Activated CD4-positive, alpha-beta memory T cell treated with anti-CD3 and anti-CD28 coated beads for 36 hours (primary cell): ENCODE data around the gene ABCC4. TPM values are rescaled to one million over a fixed set of nuclear protein-coding genes. Genes with fewer than 3 reads are reported as not detected.

Source experiments
- CTCF ChIA-PET: fragments of 350-600 bp; sonication (Branson Sonifier 250); formaldehyde crosslinking; loops from one replicate; lab custom pipeline; 2021; ENCODE audit warnings: antibody characterized with exemption, inconsistent platforms; lab: Charles Lee
- POLR2A ChIA-PET: fragments of 350-600 bp; sonication (Branson Sonifier 250); formaldehyde crosslinking; loops from one replicate; lab custom pipeline; 2021; ENCODE audit warnings: antibody characterized with exemption; lab: Charles Lee
- DNase-seq: peaks from one replicate; pipeline ENCODE4 v3.0.0-alpha.2; 2020
- H3K27ac Mint-ChIP-seq: one replicate; pipeline ENCODE4 v1.8.0; 2021; ENCODE audit warnings: mixed read lengths
- H3K27me3 Mint-ChIP-seq: one replicate; pipeline ENCODE4 v1.8.0; 2021; ENCODE audit warnings: mixed read lengths
- H3K36me3 Mint-ChIP-seq: one replicate; pipeline ENCODE4 v1.8.0; 2021; ENCODE audit warnings: mixed read lengths
- H3K4me1 Mint-ChIP-seq: one replicate; pipeline ENCODE4 v1.8.0; 2021; ENCODE audit warnings: low read depth, mixed read lengths
- H3K4me3 Mint-ChIP-seq: one replicate; pipeline ENCODE4 v1.8.0; 2021; ENCODE audit warnings: mild to moderate bottlenecking, mixed read lengths
- H3K9me3 Mint-ChIP-seq: one replicate; pipeline ENCODE4 v1.8.0; 2021; ENCODE audit warnings: mixed read lengths
- intact Hi-C: fragments of 100-400 bp; cut with micrococcal nuclease; formaldehyde crosslinking; loops from one replicate; pipeline ENCODE4 v1.15.1; 2023
- total RNA-seq, 2 experiments: library from RNA; stranded (reverse); gene quantifications; one replicate each; pipeline ENCODE4 v1.2.3, GENCODE V29; 2021

The ABCC4 gene
- total RNA-seq, 2 experiments from 2014 or later = 6.9 to 8.7 TPM

DNA sequence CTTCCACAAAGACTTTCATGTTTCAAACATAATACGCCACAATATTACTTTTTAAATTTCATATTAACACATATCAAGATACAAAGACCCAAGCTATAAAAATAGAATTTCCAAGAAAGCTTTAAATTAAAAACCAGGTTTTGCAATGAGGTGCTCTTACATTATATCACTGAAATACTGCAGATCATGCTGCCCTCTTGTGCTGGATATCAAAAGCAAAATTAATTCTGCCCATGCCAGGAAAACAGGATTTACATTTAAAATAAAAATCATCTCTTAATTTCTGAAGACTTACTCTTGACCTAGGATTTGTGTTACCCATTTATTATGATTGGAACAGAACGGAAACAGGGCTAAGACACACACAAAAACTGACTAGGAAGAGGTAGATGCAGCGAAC lies 145.0 kb downstream of the ABCC4 start:
- peaks cover 21% of the 10 kb centered on the region for H3K36me3 Mint-ChIP-seq
- no peaks in the 10 kb centered on the region for H3K27me3 Mint-ChIP-seq
- no peaks in the 10 kb centered on the region for H3K9me3 Mint-ChIP-seq
- CTCF ChIA-PET = interaction anchor here (0.6 to 1.2 kb wide), 3 partner anchors 11 to 248 kb away, joined by 3 to 4 read pairs (median 3); no protein-coding TSS in a partner anchor
- DNase-seq = no peak
- intact Hi-C loops = loop anchor here (10.0 kb wide), 2 partner anchors 441 to 501 kb away; partner anchors contain the start of gene SOX21
- POLR2A ChIA-PET = no interaction called here
- H3K4me1 Mint-ChIP-seq = peaks cover 4% of the 10 kb centered on the region
- no peak overlapping the region for H3K4me3 Mint-ChIP-seq
- H3K27ac Mint-ChIP-seq = no peak overlapping the region

- intact Hi-C loops = loop anchor here (10.0 kb wide), 2 partner anchors 441 to 501 kb away; partner anchors contain the start of gene SOX21
- POLR2A ChIA-PET = no interaction called here
- Mint-ChIP-seq H3K4me1 (peaks cover 10% of the 10 kb centered on the region), H3K4me3 (no peak overlapping the region), H3K27me3 (no peaks in the 10 kb centered on the region), H3K27ac (no peak overlapping the region), H3K9me3 (no peaks in the 10 kb centered on the region), H3K36me3 (peaks cover 18% of the 10 kb centered on the region)
- CTCF ChIA-PET = interaction anchor here (0.6 to 1.2 kb wide), 3 partner anchors 10 to 107 kb away, joined by 3 to 4 read pairs (median 3); no protein-coding TSS in a partner anchor
- no peak for DNase-seq
Measured at GRCh38 chr13:95155504-95155903, 145.7 kb downstream of the ABCC4 start.

DNA sequence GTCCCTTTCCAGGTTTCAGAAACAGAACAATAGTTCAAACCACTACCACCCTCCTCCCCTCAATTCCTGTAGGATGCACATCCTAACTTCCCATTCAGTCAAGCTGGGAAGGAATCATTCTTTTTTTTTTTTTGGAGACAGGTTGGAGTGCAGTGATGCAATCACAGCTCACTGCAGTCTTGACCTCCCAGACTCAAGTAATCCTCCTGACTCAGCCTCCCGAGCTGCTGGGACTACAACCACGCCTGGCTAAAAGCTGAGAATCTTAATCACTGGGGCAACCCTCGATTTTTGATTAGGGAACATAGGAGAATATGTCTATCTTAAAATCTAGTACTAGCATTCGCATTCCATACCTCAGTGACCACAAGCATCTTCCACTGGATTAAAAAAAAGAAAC lies 146.2 kb downstream of the ABCC4 start:
- Mint-ChIP-seq H3K27me3 (no peaks in the 10 kb centered on the region), H3K4me3 (no peak overlapping the region), H3K4me1 (peaks cover 12% of the 10 kb centered on the region), H3K9me3 (no peaks in the 10 kb centered on the region), H3K27ac (no peak overlapping the region), H3K36me3 (peaks cover 18% of the 10 kb centered on the region)
- DNase-seq = no peak
- POLR2A ChIA-PET = no interaction called here
- intact Hi-C loops = loop anchor here (10.0 kb wide), 2 partner anchors 440 to 500 kb away; partner anchors contain the start of gene SOX21
- CTCF ChIA-PET = interaction anchor here (0.8 to 1.2 kb wide), 2 partner anchors 34 to 107 kb away, joined by 3 to 4 read pairs; no protein-coding TSS in a partner anchor

DNA sequence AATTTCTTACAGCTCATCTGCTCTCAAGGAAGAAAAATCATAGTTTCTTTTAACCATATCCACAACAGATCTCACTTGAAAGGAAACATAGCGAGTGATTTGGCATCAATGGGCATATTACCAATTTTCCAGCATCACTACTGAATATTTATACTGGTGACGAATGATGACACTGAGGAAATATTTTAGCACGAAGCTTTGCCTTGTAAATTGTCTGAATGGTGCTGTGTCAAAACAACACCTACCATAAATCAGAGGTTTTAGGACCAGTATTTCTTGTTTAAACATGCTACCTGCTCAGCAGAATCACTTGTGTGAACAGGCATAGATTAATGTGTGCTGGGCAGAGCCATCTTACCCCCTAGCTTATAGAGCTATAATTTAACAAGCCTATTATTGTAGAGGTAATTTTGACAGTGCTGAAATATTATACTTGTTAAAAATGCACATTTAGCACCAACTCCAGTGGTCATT lies 146.8 kb downstream of the ABCC4 start:
- POLR2A ChIA-PET = no interaction called here
- DNase-seq = no peak
- CTCF ChIA-PET = interaction anchor here (1.0 kb wide), 1 partner anchor 35 kb away, joined by 4 read pairs; no protein-coding TSS in a partner anchor
- Mint-ChIP-seq H3K4me1 (peaks cover 12% of the 10 kb centered on the region), H3K27me3 (no peaks in the 10 kb centered on the region), H3K4me3 (no peak overlapping the region), H3K9me3 (no peaks in the 10 kb centered on the region), H3K36me3 (peaks cover 18% of the 10 kb centered on the region), H3K27ac (no peak overlapping the region)
- intact Hi-C loops = loop anchor here (1.0 to 10.0 kb wide), 3 partner anchors 104 to 500 kb away; partner anchors contain the start of gene SOX21

DNA sequence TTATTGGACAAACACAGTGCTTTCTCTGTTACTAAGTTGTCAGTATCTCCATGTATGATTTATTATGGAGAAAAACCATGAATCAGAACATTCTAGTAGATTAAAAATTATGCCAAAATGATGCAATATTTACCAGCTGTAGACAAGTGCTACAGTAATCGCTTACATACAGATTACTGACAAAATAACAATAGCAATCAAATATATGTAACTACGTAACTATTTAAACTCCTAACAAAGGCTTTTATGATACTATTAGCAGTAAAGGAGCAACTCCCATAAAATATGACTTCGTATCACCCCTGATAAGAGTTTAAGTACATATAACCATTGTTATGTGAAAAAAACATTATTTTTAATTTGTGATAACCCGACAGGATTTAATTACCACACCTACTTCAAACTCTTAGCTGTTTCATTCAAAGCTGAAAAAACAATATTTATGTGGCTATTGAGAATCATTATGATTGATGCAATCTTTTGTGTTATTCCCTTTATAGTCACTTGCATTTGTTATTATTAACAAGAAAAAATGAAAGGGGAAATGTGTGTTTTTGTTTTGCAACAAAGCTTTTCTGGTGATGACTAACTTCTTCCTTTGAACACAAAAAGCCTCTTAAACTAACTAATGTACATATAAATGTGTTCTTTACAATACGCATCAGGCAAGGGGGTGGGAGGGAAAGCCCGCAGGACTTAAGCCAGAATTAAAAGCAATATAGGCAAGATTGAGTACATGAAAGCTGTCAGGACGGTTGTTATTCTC lies 147.4 kb downstream of the ABCC4 start:
- H3K4me3 Mint-ChIP-seq = no peak overlapping the region
- ChIA-PET POLR2A (no interaction called here), CTCF (interaction anchor here (1.0 kb wide), 1 partner anchor 36 kb away, joined by 4 read pairs; no protein-coding TSS in a partner anchor)
- no peak for DNase-seq
- peaks cover 12% of the 10 kb centered on the region for H3K4me1 Mint-ChIP-seq
- no peak overlapping the region for H3K27ac Mint-ChIP-seq
- no peaks in the 10 kb centered on the region for H3K9me3 Mint-ChIP-seq
- peaks cover 15% of the 10 kb centered on the region for H3K36me3 Mint-ChIP-seq
- no peaks in the 10 kb centered on the region for H3K27me3 Mint-ChIP-seq
- intact Hi-C loops = loop anchor here (1.0 to 10.0 kb wide), 3 partner anchors 104 to 499 kb away; partner anchors contain the start of gene SOX21

GRCh38 chr13:95151942-95152587 lies 149.2 kb downstream of the ABCC4 start:
- intact Hi-C loops = loop anchor here (10.0 kb wide), 2 partner anchors 437 to 497 kb away; partner anchors contain the start of gene SOX21

GRCh38 chr13:95150555-95150954 lies 150.7 kb downstream of the ABCC4 start:
- no peaks in the 10 kb centered on the region for H3K27me3 Mint-ChIP-seq
- H3K27ac Mint-ChIP-seq = no peak overlapping the region
- peaks cover 15% of the 10 kb centered on the region for H3K36me3 Mint-ChIP-seq
- H3K9me3 Mint-ChIP-seq = peaks cover 2% of the 10 kb centered on the region
- peaks cover 12% of the 10 kb centered on the region for H3K4me1 Mint-ChIP-seq
- intact Hi-C loops = loop anchor here (1.0 to 10.0 kb wide), 3 partner anchors 99 to 496 kb away; partner anchors contain the start of gene SOX21
- POLR2A ChIA-PET = interaction anchor here (1.2 kb wide), 1 partner anchor 31 kb away, joined by 5 read pairs; no protein-coding TSS in a partner anchor
- CTCF ChIA-PET = interaction anchor here (2.2 kb wide), 1 partner anchor 39 kb away, joined by 8 read pairs; no protein-coding TSS in a partner anchor
- no peak overlapping the region for H3K4me3 Mint-ChIP-seq
- DNase-seq = no peak

More at GRCh38 chr13:95151942-95152587, 149.2 kb downstream of the ABCC4 start:
- Mint-ChIP-seq H3K4me3 (no peak overlapping the region), H3K36me3 (peaks cover 15% of the 10 kb centered on the region), H3K27ac (no peak overlapping the region), H3K27me3 (no peaks in the 10 kb centered on the region), H3K4me1 (peaks cover 12% of the 10 kb centered on the region), H3K9me3 (no peaks in the 10 kb centered on the region)
- CTCF ChIA-PET = no interaction called here
- DNase-seq = no peak
- POLR2A ChIA-PET = no interaction called here

DNA sequence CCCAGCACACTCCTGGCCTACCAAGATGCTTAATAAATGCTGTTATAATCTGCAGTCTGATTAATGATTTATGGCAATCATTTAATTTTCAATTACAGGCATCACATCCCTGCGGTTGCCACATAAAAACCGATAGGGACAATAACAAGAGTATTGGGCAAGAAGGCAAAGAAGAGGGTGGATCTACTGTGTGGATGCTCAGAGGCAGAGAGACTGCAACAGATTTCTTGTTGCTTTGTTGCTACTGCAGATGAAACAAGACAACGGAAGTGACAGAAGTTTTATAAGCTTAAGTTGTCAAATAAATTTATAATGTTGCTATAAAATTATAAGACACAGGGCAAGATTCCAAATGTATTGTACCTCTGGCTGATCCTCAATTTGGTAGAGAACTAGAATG lies 154.8 kb downstream of the ABCC4 start:
- ChIA-PET CTCF (no interaction called here), POLR2A (no interaction called here)
- H3K27ac Mint-ChIP-seq = no peak overlapping the region
- H3K4me1 Mint-ChIP-seq = peaks cover 12% of the 10 kb centered on the region
- DNase-seq = no peak
- H3K36me3 Mint-ChIP-seq = peaks cover 34% of the 10 kb centered on the region
- no peak overlapping the region for H3K4me3 Mint-ChIP-seq
- peaks cover 8% of the 10 kb centered on the region for H3K9me3 Mint-ChIP-seq
- intact Hi-C loops = no loop called here
- H3K27me3 Mint-ChIP-seq = no peaks in the 10 kb centered on the region

DNA sequence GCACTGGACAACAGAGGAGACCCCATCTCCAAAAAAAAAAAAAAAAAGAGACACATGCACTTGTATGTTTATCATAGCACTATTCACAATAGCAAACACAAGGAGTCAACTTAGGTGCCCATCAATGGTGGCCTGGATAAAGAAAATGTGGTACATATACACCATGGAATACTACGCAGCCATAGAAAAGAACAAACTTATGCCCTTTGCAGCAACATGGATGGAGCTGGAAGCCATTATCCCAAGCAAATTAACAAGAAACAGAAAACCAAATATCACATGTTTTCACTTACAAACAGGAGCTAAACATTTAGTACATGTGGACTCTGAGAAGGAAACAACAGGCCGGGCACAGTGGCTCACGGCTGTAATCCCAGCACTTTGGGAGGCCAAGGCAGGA lies 155.7 kb downstream of the ABCC4 start:
- CTCF ChIA-PET = interaction anchor here (1.4 kb wide), 1 partner anchor 10 kb away, joined by 3 read pairs; no protein-coding TSS in a partner anchor
- Mint-ChIP-seq H3K36me3 (peaks cover 36% of the 10 kb centered on the region), H3K9me3 (peaks cover 8% of the 10 kb centered on the region), H3K27me3 (no peaks in the 10 kb centered on the region), H3K4me1 (peaks cover 8% of the 10 kb centered on the region), H3K27ac (no peak overlapping the region), H3K4me3 (no peak overlapping the region)
- DNase-seq = no peak
- intact Hi-C loops = no loop called here
- POLR2A ChIA-PET = no interaction called here

DNA sequence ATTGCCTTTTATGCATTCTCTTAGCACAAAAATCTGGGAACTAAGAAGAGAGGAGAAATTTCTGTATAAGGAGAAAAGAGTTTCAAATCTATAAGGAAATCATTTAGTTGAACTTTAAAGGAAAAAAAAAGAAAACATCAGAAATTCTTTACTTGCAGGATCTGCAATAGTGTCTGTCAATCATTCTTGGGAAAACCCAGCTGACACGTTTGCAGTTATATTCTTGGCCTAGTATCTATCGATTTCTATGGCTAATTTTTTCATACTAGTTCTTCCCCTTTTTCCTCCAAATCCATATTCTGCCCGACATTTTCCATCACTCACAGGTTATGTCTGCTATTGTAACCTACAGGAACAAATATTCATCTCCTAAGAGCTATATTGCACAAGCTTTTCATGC lies 160.7 kb downstream of the ABCC4 start:
- DNase-seq = no peak
- H3K27ac Mint-ChIP-seq = no peak overlapping the region
- intact Hi-C loops = no loop called here
- H3K4me1 Mint-ChIP-seq = peaks cover 5% of the 10 kb centered on the region
- H3K27me3 Mint-ChIP-seq = no peaks in the 10 kb centered on the region
- peaks cover 6% of the 10 kb centered on the region for H3K9me3 Mint-ChIP-seq
- ChIA-PET CTCF (no interaction called here), POLR2A (no interaction called here)
- H3K36me3 Mint-ChIP-seq = peaks cover 47% of the 10 kb centered on the region
- no peak overlapping the region for H3K4me3 Mint-ChIP-seq

- CTCF ChIA-PET = no interaction called here
- POLR2A ChIA-PET = interaction anchor here (0.7 kb wide), 1 partner anchor 1016 kb away, joined by 3 read pairs; no protein-coding TSS in a partner anchor
- no peak overlapping the region for H3K4me3 Mint-ChIP-seq
- H3K27ac Mint-ChIP-seq = no peak overlapping the region
- intact Hi-C loops = no loop called here
- DNase-seq = no peak
- H3K9me3 Mint-ChIP-seq = no peaks in the 10 kb centered on the region
- H3K4me1 Mint-ChIP-seq = no peaks in the 10 kb centered on the region
- peaks cover 39% of the 10 kb centered on the region for H3K36me3 Mint-ChIP-seq
- no peaks in the 10 kb centered on the region for H3K27me3 Mint-ChIP-seq
Measured at GRCh38 chr13:95138876-95139585, 162.2 kb downstream of the ABCC4 start.
